ENCODE results near the gene NUDCD3.
"Not testable (repeated sequence)": the region's sequence is repeated elsewhere in the genome, so short reads cannot be mapped to it uniquely, and the experiment has no call there.

NUDCD3 gene

DNA sequence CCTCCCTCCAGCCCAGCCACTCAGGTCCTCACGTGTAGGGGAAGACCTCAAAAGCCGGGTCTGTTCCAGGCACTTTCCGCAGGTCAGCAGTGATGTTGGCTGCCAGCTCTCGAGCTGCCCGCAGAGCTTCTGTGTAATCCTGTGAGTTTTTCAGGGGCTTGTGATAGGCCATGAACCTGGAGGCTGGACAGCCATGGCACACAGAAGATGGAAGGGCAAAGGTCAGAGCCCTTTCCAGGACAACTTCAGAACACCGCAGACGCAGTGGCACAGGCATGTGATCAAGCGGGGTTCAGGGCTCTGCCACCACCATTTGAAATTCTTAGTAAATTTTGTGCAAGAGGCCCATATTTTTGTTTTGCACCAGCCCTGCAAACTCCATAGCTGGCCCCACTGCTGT, 26.7 kb upstream of the NUDCD3 start:
- no peak for DNase-seq

GRCh38 chr7:44515590-44516268, 25.3 kb upstream of the NUDCD3 start:
- DNase-seq: no peak

DNA sequence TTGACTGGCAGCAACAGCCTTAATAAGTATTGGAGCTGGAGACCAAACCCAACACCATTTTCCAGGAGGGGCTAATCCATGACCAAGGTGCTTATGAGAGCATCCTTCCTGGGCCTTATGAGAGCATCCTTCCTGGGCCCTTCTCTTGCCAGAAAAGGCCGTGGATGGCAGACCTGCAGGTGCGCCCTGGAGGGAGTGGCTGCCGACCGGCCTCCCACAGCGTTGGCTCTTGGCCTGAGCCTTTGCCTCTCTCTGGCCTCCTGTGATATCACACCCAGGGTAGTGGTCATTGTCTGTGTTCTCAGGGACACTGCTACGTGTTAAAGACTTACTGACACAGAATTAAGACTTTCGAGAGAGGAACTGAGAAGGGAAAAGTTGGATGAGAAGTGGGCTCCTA, 22.3 kb upstream of the NUDCD3 start:
- no peak for DNase-seq

DNA sequence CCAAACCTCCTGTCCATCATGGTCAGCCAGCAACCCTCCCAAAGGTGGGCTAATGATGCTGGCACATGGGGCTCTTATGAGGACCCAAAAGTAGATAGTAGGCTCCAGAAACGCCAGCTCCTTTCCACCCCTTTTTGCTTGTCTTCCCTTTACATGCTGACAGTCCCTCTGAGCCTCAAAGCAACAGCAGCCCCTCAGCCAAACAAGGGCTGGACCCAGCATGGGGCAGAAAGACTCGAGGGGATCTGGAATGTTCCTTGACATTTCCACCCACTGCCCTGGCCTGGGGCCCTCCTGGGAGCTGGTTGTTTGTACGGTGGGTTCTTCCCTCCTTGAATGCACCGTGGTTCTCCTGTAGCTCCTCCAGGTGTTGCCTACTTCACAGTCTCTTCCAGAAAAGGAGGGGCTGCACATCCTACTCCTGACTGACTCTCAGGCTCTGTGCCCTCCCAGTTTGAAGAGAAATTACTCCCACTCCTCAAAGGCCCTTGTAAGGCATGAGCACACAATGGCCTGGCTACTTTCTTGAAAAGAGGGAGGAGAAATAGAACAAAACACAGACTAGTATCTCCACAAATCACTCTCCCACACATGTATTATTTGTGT, 21.5 kb upstream of the NUDCD3 start:
- DNase-seq: no peak

GRCh38 chr7:44511236-44511635, 20.8 kb upstream of the NUDCD3 start:
- no peak for DNase-seq

DNA sequence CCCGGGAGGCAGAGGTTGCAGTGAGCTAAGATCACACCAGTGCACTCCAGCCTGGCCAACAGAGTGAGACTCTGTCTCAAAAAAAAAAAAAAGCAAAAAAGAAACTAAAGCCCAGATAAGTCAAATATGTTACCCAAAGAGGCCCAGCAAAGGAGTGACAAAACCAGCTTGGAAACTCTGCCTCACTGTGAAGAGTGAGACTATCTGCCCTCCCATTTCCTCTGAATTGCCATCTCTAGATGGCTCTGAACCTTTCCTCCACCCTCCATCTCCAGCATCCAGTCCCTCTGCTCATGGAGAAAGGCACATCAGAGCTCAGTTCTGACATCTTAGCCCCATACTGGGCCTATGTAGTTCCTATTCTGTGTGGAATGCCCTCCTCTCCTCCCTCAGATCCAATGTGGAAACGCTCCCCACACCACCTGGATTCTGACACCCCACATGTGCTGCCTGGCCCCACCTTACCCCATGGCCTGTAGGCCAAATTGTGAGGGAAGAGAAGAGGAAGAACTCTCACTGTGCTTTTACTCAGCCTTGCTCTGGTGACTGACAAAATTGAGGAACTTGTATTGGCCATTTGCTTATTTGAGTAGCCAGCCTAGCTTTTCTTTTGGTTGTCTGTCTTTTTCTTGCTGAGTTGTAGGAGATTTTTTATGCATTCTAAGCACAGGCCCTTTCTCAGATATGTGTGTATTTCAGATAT, 18.0 kb upstream of the NUDCD3 start:
- DNase-seq: peak; percentile 25

DNA sequence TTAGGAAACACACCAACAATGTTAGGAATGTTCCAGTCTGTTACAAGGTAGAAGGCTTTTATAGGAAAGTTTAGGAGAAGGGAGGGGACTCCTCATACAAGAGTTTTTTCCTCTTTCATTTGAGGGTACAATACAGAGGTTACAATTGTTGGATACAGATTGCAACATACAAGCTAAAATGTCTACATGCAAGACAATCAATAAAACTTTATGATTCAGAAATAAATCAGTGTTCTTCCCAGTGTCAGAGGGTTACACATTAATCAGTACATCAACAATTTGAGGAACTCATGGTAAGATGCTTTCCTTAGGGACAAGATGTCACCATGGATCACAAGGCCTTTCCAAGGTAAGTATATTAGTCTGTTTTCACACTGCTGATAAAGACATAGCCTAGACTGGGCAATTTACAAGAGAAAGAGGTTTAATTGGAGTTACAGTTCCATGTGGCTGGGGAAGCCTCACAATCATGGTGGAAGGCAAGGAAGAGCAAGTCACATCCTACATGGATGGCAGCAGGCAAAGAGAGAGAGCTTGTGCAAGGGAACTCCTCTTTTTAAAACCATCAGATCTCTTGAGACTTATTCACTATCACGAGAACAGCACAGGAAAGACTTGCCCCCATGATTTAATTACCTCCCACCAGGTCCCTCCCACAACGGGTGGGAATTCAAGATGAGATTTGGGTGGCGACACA, 16.3 kb upstream of the NUDCD3 start:
- not testable (repeated sequence) for DNase-seq

- no peak for DNase-seq
These were observed 15.1 kb upstream of the NUDCD3 start for GRCh38 chr7:44505595-44505994.

- peak; percentile 45 for DNase-seq
These were observed 7.9 kb upstream of the NUDCD3 start for GRCh38 chr7:44498230-44498954.

DNA sequence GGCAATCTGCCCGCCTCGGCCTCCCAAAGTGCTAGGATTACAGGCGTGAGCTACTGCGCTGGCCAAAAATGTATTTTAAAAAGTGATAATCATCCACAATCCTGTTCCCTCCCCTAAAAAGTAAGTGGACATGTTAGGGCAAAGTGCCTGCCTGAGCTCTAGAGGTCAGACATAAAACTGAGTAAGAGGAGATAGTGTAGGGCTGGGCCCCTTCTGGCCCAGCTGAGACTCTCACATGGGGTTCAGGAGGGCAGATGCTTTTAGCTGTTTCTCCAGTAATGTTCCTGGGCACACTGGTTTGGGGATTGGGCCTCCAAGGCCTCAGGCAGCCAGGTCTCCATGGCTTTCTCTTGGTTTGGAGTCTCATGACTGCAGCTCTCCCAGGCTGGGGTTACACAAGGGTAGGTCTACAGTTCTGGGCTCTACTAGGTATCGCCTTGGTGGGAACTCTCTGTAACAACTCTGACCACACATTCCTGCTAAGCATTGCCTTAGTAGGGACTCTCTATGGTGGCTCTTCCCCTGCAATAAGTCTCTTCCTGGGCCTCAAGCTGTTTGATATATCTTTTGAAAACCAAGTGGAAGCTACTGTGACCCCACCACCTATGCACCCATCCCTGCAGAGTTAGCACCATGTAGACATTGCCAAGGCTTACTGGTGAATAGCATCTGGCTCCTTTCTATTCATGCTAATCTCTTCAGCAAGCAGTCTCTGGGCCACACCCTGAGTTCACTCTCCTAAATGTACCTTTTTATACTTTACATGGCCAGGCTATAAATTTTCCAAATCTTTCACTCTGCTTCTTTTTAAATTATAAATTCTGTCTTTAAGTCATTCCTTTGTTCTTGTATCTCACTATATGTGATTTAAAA, 6.9 kb upstream of the NUDCD3 start:
- peak; percentile 40 for DNase-seq

GRCh38 chr7:44496385-44496784, 5.9 kb upstream of the NUDCD3 start:
- DNase-seq: no peak

GRCh38 chr7:44494960-44495359, 4.5 kb upstream of the NUDCD3 start:
- no peak for DNase-seq

DNA sequence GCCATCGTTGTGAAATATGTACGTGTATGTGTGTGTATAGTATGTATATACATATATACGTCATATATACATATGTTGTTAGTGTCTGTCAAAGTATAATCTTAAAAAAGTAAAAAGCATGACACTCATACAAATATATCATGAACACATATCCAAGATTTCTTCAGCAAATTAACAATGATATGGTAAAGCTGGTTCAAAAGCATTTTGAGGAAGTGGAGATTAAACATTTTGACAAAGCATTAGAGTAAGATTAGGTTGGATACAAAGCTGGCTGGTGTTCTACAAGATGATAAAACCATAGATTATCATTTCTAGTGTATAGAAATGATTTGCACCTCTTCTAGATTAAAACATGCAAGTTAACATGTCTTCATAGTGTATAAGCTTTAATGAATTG, 771 bp upstream of the NUDCD3 start:
- peak; percentile 26 for DNase-seq

DNA sequence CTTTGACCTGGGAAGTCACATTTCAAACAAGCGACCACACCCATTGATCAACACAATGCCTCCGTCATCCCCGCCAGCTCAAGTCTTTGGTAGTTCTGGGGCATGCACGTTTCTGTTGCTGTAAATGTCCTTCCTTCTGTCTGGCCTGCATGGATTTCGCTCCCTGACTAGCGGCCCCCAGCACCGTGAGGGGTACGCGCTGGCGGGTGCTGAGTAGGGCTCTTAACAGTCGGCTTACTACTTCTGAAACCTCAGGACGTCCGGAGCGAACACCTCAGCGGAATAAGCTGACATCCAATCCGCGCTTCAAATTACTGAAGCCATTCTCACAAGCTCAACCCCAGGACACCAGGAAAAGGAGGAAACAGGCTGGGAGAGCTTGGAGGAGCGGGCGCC, 505 bp downstream of the NUDCD3 start:
- peak; percentile 74 for DNase-seq

- DNase-seq: no peak
These were observed 1.5 kb downstream of the NUDCD3 start for GRCh38 chr7:44488955-44489354.

DNA sequence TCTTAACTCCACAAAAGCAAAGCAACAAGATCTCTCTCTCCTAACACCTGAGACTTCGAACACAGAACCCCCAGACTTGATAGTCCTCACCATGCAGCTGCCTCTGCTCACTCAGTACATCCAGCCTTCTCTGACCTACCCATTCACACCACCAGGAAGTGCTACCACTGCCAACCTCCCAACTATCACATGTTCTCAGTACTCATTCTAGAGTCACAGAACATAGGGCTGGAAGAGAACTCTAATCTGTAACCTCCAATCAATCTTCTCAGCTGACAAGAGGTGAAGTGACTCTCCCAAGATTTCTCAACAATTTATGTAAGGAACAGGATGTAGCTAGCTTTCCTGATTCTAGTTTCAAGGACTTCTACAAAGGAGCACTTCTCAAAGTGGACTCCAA, 3.8 kb downstream of the NUDCD3 start:
- peak; percentile 51 for DNase-seq

DNA sequence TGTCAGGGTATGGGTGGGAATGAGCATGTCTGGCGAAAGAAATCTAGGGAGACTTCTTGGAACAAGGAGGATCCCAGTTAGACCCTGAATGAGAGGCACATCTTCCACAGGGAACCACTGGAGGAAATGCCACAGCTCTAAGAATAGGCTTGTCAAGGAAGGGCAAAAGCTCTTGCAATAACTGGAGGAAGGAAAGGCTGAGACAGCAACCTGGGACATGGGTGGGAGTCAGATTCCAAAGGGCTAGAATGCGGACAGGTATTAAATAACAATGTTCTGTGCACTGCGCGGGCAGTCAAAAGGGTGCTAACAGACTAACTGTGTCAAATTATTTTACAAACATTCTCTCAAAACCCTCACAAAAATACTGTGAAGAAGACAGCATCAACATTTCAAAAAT, 4.5 kb downstream of the NUDCD3 start:
- DNase-seq: no peak

GRCh38 chr7:44484482-44485313, 5.8 kb downstream of the NUDCD3 start:
- no peak for DNase-seq

DNA sequence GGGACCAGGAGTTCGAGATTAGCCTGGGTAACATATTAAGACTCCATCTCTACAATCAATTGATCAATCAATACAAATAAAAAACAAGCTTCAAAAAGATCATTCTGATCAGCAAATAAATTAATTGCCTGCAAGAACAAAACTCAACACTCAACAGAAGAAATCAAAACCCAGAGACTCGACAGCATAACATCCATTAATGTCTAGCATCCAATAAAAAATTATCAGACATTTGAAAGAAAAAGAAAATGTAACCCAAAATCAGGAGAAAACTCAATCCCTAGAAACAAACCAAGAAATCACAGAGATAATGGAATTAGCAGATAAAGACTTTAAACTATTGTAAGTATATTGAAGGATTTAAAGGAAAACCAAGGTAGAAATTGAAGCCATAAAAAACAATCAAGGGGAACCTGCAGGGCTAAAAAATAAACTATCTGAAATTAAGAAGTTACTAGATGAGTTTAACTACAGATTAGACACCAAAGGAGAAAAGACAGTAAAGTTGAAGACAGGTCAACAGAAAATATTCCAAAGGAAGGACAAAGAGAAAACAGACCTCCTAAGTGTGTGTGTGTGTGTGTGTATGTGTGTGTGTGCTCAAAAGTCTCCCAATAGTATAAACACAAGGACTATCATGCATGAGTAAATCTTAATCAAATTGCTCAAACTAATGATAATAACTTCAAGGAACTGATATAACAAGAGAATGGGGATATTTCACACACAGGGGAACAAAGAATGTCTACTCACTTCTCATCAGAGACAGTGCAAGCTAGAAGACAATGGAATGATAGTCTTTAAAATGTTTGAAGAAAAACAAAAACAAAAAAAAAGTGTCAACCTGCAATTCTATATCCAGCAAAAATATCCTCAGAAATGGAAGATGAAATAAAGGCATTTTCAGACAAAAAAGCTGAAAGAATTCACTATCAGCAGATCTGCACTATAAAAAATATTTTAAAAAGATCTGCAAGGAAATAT, 7.7 kb downstream of the NUDCD3 start:
- no peak for DNase-seq

DNA sequence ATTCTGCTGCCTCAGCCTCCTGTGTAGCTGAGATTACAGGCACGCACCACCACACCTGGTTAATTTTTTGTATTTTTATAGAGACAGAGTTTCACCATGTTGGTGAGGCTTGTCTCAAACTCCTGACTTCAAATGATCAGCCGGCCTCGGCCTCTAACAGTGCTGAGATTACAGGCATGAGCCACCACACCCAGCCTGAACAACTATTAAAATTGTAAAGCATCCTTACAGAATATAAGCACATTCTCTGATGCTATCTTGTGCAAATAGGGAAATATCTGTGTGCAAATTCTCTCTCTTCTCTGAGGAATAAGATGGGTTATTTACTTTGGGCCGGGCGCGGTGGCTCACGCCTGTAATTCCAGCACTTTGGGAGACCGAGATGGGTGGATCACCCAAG, 12.5 kb downstream of the NUDCD3 start:
- DNase-seq: no peak
